Epithelial cell of esophagus (primary cell): ENCODE data around the gene WDFY3.

Experiments
- DNase-seq: peaks from one replicate; pipeline ENCODE4 v3.0.0; 2010; ENCODE audit warnings: low read depth
- H3K4me3 ChIP-seq: 2 replicates; pipeline ENCODE4 v1.5.1; 2011; ENCODE audit warnings: mild to moderate bottlenecking, low read length, control low read depth
- TF ChIP-seq, protein P1 (sequence below): IDR thresholded peaks from 2 replicates; pipeline ENCODE4 v1.5.1; 2011; ENCODE audit warnings: low read depth, mild to moderate bottlenecking, low read length, control low read depth, inconsistent platforms; ENCODE audit not compliant: insufficient read depth; ENCODE audit errors: missing control alignments

Gene WDFY3

DNA sequence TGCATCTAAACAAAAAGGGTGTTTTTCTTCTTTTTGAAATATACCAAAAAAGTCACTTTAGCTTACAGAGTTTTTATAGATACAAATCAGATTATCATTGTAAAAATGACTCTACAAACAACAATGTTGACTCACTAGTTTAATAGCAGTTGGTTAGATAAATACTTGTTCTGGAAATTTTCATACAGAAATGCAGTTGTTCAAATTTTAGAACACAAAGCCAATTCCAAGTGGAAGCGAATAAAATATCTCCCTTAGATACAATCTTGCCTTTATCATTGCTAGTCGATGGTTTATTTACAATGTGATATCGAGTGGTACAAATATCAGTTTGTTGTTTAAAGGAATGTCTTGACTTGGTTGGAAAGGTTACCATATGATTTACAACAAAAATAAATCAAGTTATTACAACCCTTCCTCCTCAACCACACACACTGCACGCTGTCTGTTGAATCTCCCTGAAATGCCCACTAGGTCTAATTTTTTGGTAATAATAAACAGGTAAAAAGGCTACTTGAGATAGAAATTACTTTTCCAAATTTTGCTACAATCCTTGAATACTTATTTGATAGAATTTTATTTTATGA lies 268.8 kb downstream of the WDFY3 start:
- no peak overlapping the region for H3K4me3 ChIP-seq
- TF ChIP-seq, protein P1, sequence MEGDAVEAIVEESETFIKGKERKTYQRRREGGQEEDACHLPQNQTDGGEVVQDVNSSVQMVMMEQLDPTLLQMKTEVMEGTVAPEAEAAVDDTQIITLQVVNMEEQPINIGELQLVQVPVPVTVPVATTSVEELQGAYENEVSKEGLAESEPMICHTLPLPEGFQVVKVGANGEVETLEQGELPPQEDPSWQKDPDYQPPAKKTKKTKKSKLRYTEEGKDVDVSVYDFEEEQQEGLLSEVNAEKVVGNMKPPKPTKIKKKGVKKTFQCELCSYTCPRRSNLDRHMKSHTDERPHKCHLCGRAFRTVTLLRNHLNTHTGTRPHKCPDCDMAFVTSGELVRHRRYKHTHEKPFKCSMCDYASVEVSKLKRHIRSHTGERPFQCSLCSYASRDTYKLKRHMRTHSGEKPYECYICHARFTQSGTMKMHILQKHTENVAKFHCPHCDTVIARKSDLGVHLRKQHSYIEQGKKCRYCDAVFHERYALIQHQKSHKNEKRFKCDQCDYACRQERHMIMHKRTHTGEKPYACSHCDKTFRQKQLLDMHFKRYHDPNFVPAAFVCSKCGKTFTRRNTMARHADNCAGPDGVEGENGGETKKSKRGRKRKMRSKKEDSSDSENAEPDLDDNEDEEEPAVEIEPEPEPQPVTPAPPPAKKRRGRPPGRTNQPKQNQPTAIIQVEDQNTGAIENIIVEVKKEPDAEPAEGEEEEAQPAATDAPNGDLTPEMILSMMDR, result no peak
- DNase-seq, result no peak

DNA sequence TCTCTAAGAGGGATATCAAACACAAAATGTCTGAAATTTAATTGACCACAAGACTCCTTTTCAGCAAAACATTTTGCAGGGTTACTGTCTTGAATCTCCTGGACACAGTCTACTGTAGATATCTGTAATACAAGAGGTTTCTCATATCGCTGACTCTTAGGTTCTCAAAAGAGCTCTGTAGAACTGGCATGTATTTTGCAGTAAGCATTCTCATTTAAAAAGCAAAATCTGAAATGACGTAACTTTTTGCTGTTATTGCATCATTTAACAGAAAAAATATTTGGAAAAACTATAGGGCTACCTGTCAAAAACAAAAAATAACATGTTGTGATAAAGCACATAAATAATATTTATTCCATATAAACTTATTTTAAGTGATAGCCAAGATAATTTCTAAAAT lies 269.3 kb downstream of the WDFY3 start:
- no peak for DNase-seq
- TF ChIP-seq, protein P1, result no peak
- no peak overlapping the region for H3K4me3 ChIP-seq

DNA sequence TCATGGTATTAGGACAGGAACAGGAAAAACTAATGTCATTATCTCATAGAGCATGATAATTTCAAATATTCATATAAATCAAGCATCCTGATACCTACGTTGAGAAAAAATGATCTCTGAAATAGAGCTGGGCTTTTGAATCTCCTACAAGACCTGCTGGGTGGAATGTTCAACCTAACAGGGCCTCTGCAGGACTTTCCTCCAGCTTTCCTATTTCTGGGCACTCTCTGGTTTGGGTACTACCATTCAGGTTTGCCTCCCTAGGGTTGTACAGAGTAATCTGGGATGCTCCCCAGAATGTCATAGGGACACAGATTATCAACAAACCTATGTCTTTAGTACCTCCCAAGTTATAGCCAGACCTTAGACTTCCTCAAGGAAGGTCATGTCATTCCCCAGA lies 274.7 kb downstream of the WDFY3 start:
- no peak overlapping the region for H3K4me3 ChIP-seq
- TF ChIP-seq, protein P1, result no peak

DNA sequence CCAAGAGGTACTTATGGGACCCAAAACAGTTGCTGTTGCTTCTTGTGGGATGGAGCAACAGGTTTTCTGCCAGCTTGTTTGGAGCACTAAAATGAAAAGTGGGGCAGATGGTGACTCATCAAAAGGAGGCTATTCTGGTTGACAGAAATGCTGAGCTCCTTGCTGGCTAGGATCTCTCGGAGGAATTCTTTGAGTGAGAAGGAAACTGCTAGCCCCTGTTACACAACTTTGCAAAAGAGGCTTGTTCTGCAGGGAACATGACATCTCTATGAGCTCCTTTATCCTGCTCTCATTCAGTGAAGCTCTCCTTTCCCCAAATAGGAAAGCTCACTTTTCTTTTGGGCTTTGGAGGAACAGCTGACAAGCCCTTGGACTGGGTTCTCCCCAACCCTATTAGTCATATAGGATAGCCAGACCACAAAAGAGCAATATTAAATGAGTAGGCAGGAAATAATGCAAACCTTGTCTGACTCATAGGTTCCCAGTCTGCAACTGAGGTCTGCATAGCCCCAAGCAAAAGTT lies 275.3 kb downstream of the WDFY3 start:
- H3K4me3 ChIP-seq, result no peak overlapping the region
- peak; percentile 94 for DNase-seq
- TF ChIP-seq, protein P1, result no peak

More for the DNA sequence above, 274.7 kb downstream of the WDFY3 start:
- DNase-seq, result no peak

DNA sequence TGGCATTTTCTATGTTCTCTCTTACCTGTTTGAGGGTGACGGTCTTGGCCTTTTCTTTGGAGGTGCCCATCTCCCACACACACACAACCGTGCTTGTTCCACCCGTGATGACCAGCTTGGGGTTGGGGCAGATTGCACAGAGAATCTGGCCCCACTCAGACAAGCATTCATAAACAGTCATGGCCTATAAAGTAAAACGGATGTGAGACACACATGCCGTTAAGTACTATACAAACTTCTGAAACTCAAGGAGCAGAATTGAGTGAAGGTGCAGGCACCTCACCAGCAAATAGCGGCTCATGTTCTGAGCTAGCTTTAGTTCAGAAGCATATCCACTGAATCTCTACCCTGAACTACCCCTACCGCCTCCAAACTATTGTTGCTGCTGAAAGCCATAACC lies 276.0 kb downstream of the WDFY3 start:
- TF ChIP-seq, protein P1, result no peak
- DNase-seq, result no peak
- no peak overlapping the region for H3K4me3 ChIP-seq

DNA sequence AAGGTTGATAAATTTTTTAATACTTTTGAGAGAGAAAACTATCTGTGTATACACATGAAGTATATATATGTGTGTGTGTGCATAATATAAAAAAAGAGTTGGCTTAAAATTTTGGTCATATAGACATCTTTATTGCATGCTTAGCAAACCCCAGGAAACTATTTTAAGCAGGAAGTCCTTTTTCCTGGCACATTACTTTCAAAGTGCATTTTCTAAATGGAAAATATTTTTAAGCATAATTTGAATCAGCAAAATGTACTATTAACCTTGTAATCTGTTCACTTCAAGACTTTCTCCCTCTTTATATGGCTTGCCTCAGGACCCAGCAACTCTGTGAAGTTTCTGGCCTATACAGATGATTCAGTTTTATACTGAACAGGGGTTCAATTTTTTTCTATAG lies 277.3 kb downstream of the WDFY3 start:
- TF ChIP-seq, protein P1, result no peak
- no peak overlapping the region for H3K4me3 ChIP-seq
- no peak for DNase-seq

DNA sequence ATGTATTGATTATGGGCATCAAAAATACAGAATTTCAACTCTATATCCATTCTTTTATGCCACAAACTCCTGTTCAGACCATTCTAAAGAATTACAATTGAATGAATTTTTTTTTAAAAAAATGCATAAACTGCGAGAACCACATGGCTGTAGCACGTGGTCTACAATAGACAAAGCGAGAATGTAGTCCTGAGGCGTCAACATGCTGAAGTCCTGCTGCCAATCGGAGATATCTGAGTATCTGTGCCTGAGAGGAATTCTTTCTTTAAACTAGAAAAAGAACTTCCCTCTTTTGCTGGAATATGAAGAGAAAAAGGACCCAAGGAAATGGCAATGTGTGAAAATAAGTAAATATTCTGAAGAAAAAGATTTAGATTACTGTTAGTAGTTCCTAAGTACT lies 277.9 kb downstream of the WDFY3 start:
- H3K4me3 ChIP-seq, result no peak overlapping the region
- no peak for DNase-seq
- TF ChIP-seq, protein P1, result no peak
